ENCODE data around the gene WNT7B. TPM values are rescaled to one million over a fixed set of nuclear protein-coding genes. Genes with fewer than 3 reads are reported as not detected.

WNT7B gene
- polyA plus RNA-seq, 12 donors = 0.04 to 15.2 (median 0.19) TPM; not detected in 3

- DNase-seq = no peak
Measured at GRCh38 chr22:45972091-45972888, 4.7 kb downstream of the WNT7B start.

- DNase-seq = no peak
Measured at GRCh38 chr22:45971408-45972028, 5.4 kb downstream of the WNT7B start.

DNA sequence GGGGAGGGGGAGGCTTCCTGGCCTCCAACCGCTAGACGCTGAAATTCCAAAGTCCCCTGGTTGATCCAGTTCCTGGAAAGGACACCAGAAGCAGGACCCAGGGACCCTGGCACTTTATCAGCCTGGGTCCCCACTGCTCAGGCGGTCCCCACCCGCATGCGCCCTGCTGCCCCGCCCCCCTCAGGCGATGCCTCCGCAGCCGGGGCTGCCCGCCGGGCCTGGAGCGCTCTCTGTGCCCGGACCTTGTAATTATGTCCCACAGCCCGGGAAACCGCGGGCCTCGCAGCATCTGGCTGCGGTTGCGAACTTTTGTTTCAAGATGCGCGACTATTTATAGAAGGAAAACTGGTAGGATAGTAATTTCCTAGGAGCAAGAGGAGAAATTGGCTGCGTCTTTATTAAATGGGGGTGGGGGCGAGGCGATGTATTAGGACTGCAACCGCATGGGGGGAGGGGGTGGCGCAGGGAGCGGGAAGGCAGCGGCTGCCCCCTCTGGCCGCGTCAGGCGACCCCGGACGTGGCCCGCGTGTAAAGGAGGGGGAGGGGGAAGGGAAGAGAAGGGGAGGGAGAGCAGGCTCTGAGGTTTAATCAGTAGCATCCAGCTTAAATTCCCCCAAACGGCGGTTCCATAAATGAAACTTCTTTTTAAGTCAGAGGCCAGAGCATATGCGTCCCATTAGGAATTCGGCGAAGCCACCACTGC is 6.1 kb downstream of the WNT7B start:
- no peak for DNase-seq

- DNase-seq = no peak
Measured at GRCh38 chr22:45969801-45970470, 7.0 kb downstream of the WNT7B start.

DNA sequence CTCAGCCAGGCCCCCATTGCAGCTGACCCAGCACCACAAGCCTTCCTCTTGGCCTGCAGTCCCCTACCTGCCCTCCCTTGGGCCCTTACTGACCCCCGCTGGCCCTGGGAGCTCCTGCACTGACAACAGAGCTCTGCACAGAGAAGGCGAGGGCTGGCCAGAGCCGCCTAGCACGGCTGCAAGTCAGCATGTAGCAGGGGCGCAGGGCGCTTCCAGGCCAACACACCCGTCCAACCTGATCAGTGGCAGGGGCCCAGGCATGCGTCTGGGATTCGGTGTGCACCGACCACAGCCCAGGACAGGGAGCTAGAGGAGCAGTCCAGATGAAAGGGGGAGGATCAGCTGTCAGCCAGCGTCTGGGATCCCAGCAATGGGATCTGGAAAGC is 7.6 kb downstream of the WNT7B start:
- DNase-seq = no peak

DNA sequence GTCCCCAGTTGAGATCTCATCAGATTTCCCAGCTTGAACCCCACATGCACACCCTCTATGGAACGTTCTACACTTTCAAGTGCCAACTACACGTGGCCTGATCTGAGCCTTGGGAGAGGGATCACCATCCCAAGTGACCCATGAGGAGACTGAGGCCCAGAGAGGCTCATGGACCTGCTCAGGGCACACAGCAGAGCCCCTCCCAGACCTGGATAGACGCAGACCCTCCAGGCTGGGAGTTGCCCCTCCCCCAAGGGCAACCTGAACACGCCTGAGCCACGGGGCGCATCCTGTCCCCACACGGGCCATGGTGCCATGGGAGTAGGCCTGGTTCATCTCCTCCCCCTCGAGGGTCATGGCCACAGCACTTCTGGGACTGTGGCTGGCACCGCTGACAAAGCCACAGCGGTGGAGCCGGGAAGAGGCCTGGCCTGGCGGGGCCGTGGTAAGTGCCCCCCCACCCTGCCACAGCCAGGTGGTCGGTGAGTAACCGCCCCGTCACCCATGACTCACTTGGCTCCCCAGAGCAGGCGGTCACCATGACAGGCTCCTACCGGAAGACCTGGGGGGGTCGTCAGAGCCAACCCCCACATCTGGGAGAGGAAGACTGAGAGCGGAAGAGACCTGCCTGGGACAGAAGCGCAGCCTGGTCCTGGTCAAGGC is 8.1 kb downstream of the WNT7B start:
- DNase-seq = no peak

- DNase-seq = no peak
Measured at GRCh38 chr22:45968003-45968650, 8.8 kb downstream of the WNT7B start.

- DNase-seq = no peak
Measured at GRCh38 chr22:45966895-45967365, 10.0 kb downstream of the WNT7B start.

DNA sequence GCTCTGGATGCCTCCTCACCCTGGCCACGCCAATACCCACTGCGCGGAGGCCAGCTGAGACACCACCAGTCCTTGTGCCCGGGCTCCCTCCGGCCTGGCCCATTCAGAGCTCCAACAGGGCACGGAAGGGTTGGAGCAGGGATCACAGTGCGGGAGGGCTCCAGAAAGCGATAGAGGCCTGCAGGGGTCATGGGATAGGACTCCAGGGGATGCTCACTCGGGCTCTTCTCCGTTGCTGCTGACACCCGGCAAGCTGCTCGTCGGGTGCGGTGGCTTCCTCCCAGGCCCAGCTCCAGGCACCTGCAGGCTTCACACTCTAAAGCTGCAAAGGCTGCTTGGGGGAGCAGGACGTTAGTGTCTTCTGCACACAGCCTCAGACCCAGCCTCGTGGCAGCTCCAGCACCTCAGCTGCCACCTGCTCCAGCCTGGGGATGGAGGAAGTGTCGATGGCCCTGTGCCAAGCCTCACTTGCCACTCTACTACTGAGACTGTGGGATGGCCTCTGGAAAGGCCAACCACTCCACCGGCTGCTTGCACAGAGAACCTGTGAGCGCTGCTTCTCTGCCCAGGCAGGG is 10.6 kb downstream of the WNT7B start:
- DNase-seq = no peak

DNA sequence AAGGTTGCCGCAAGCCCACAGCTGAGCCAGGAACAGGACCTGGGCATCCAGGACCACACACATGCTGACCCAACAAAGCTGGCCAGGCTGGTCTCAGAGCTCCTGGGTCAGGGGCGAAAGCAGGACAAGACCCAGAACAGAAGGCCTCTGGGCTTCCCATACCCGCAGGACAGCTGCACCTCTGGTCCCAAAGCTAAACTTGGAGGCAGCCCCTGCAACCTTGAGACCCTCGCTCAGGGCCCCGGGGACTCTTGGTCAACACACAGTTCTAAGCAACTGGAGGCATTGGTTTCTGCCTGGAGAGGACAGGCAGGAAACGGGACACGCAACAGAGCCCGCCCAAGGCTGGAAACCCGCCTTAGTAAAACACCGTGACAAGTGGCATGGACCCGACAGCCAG is 11.4 kb downstream of the WNT7B start:
- DNase-seq = no peak

- DNase-seq = no peak
Measured at GRCh38 chr22:45964926-45965527, 11.9 kb downstream of the WNT7B start.

GRCh38 chr22:45964372-45964771 is 12.6 kb downstream of the WNT7B start:
- no peak for DNase-seq

GRCh38 chr22:45963821-45964220 is 13.1 kb downstream of the WNT7B start:
- DNase-seq = no peak

GRCh38 chr22:45962756-45963324 is 14.1 kb downstream of the WNT7B start:
- DNase-seq = no peak

DNA sequence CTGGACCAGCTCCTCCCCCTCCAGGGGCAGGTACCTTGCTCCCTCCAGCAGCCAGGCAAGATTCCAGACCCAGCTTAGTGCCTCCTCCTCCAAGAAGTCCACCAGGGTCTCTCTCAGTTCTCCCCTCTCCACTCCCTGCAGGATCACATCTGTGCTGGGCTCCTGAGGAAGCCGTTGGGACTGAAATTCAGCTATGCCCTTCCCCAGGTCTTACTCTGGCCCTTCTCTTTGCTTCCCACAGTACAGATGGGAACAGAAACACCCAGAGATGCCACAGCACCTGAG is 14.6 kb downstream of the WNT7B start:
- no peak for DNase-seq

DNA sequence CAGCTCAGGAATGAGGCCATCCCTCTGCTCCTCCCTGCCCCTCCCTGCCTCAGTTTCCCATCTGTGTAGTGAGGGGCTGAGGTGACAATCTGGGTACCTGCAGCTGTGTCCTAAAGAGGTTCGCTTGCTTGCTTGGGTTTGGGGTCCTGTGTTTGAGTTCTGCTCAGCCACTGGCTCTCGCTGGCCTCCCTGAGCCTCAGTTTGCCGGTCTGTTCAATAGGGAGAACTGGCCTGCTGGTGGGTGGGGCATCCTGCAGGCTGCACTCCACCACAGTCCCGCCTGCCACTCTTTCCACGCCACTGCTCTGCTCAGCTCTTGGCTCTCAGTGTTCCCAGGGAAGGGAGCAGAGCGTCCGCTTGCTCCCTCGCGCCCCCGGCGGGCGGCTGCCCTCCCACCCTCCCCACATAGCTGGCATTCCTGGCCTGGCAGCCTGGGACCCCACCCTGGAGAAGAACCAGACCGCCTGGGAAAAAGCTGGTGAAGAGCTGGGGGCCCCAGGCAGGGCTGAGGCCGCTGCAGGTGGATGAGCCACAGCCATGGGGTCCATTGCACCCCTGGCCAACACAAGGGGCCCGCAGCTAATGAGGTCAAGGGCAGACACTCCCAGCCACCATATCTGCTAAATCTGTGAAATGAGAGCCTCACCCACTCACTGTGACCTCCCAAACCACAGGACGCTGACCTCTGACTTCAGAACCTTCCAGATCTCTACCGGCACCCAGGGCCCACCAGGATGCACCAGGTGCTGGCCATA is 15.1 kb downstream of the WNT7B start:
- no peak for DNase-seq

DNA sequence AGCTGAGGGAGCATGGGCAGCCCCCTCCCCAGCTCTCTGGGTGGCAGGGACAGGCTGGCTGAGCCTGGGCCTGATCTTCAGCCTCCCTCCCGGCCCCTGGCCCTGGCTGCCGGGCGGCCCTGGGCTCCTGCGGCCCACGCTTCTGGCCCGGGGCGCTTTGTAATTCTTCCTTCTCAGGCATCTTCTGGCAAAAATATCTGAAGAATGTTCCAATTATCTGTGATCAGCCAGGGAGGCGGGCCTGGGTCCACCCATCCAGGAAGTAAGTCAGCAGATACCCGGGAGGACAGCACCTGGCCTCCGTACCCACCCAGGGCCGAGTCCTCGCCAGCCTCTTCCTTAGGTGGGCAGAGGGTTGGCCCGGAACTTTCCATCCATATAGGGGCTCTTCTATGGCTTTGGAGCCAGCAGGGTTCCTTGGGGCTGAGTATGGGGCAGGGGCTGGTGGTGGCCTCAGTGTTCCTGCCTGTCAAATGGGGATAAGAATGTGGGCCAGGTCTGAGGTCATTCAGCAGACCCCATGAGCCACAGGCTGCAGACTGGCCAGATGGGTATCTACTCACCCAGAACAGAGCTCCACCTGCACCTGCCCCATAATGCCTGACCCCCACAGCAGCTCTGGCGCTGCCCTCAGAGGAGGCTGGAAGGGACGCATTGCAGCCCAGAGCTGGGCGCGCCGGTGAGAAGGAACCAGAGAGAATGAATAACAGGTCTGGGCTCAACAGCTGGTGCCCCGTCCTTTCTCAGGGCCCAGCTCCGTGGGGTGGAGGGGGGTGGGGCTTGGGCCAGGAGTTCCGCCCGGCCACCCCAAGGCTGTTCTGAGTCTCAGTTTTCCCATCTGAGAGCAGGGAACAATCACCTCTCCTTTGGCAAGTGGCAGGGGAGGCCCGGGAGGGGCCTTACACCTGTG is 16.2 kb downstream of the WNT7B start:
- no peak for DNase-seq

- no peak for DNase-seq
Measured at GRCh38 chr22:45959719-45960476, 17.1 kb downstream of the WNT7B start.

Measured in muscle of arm (tissue), 12 donors.